GM21447 (cell line): ENCODE measurements around the gene STIMATE.

Source experiments
- ATAC-seq: cut with Tn5 transposase; IDR thresholded peaks from one replicate; pipeline ENCODE4 v1.9.1; 2021; ENCODE audit not compliant: unreplicated experiment

The STIMATE gene

DNA sequence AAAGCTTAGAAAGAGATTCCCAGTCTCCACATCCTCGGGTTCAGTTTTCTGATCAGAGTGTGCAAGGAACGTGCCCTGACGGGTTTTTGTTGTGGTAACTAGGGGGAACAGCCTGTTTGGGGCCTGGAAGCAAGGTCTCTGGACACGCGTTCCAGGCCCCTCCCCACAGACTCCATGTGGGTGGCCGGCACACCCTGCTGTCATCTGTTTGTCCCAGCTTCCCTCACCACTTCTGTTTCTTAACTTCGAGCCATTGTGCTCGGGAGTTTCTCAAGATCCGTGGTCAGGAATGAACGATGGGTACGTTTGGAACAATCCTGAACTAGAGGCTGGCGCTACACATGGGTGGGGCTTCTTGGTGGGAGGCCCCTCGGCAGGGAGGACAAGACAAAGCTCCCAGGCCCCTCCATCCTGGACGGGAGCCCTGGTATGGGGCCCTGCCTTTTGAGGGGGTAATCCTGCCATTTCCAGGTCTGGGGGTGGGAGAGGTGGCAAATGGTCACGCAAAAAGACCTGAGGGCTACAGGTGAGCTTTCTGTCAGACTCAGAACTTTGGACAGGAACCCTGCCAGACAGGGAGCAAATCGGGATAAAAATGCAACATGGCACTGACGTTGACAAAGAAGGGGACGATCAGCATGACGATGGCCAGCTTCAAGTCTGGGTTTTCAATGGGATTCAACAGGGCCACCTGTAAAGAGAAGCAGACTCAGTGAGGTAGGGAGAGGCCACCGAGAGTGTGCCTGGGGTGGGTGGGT, 54.1 kb downstream of the STIMATE start:
- ATAC-seq: no peak

DNA sequence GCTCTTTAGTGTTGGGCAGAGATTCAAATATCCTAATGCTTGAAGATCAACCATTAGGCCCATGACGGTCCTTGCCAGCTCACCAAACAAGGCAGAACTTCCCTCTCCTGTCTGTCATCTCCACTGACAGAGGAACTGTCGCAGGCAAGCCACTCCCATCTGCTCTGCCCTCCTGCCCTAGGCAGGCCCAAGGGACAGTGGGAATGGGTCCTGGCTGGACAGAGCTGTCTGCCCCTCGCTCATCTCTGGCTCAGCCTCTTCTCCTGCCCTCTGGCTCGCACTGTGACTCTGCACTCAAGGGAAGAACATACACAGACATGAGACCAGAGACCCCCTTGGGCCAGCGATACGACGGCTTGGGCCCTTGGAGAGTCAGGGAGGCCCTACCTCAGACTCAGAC, 54.9 kb downstream of the STIMATE start:
- no peak for ATAC-seq

DNA sequence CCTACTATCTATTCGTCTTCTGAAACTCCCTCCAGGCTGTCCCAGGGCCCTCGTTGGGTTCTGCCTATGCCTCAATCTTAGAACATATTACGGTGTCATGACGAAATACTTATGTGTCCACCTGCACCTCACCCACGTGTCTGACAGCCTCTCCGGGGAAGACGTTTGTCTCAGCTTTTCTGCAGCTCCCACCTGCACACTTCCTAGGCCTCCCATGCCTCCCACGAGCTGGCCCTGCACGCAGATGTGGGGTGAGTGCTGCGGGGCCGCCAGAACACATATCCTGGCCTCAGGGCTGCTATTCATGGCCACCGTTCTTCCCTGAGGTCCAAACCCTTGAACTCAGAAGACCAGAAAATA, 55.4 kb downstream of the STIMATE start:
- ATAC-seq: no peak

DNA sequence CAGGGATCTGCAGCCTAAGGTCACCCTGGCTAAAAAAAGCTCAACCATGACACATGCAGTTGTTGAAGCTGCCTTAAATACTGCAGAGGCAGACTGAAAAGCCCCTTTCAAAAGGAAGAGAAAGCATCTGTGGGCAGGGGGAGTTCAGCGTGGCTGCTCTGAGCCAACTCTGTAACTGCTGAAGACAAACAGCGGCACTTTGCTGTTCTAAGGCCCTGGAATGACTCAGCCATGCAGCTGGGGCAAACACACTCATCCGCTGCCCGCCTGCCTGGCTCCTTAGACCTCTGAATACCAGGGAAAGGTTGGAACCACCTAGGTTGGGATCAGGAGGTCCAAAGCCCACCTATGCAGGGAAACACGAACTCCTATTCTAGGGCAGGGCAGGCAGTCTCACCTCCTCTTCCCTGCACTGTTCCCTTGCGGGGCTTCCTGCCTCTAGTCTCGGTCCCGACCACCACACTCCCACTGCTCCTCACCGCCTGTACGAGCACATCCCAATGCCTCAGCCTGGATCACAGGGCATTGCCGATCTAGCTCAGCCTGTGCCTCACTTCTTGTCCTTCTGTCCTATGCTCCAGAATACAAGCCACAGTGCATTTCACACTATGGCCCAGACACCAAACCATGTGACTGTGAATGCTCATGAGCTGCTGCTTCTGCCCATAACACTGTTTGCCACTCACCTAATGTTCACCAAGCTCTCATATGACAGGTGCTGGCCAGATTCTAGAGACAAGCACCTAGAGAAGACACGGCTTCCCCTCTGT, 56.0 kb downstream of the STIMATE start:
- ATAC-seq: no peak

DNA sequence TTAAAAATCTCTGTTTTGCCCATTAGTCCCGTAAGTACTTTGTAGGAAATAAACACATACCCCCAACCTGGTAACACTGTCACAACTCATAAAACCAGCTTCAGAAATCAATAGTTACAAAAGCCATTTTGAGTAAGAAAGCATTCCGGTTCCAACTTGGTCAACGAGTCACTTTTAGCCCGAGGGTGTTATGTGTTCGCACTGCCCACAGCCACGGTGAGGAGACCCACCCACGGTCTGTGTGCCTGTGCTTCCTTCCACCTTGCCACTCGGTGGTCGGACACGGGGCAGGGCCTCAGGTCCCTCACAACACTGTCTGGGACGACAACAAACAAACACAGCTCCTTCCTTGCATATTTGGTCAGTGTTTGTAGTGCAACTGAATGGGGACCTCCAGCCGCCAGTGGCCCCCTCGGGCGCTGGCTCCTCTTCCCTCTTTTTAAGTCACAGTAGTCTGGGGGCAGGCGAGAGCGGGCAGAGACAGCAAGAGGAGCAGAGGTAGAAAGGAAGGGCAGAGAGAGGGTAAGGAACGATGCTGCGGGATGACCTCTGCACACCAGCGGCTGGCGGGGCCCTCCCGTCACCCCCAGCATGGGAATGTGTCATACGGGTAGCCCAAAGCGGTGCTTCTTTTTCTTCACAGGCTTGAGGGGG, 57.3 kb downstream of the STIMATE start:
- ATAC-seq: no peak

DNA sequence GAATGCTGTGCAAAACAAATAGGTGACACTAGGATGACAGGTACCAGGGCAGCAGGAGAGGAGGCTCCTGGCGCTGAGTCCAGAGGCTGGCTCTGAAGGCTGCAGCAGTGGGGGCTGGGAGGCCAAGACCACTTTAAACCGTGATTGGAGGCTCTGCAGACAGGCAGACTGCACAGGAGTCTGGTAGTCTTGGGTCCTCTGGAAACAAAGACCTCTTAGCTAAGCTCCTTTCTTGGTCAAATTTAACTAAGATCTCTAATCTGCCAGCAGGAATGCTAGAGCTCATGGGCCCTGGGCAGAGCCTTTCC, 58.1 kb downstream of the STIMATE start:
- no peak for ATAC-seq

DNA sequence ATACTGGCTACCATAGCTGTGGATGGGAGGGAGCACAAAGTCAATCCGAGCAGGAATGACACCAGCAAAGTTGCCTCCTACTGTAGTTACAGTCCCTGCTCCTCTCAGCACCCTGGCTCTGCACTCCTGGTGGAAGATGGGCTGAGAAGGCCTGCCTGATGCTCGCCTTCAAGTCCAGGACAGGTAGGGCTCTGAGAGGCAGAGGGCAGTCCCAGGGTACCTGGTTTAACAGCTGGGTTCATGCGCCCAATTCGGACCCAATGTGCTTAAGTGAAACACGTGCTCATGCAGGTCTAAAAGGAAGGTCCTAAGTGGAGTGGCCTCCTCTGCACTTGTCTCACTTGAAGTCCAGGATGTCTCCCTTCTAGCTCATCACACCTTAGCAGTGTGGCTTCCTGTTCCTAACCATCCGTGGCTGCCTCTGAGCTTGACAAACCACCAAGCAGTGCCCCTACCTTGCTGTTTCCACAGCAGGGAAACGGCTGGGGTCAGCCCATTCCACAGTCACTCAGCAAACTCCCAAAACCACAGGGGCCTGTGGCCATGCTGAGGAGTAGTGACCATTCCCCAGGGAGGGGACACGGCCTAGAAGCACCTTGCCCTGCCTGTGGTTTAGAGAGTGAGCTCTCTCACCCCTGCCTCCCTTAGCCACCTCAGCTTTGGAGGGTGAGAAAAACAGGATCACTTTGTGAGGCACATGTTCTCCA, 58.6 kb downstream of the STIMATE start:
- ATAC-seq: no peak

DNA sequence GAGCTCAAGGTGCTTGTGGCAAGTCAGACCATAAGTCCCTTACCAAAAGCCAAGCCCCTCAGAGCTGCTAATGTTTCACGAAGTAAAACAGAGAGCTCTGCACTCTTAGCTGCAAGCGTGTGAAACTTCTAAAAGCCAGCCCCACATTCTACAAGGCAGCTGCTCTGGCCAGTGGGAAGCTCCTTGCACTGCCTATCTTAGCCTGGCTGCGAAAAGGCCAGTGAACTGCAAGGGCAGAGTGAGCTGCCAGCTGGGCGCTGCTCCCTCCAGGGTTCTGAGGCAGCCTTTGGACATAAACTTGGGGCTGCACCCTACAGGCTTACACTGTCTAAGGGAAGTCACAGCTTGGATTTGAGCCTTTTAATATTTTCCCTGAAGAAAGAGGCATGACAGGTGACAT, 60.4 kb downstream of the STIMATE start:
- ATAC-seq: no peak

DNA sequence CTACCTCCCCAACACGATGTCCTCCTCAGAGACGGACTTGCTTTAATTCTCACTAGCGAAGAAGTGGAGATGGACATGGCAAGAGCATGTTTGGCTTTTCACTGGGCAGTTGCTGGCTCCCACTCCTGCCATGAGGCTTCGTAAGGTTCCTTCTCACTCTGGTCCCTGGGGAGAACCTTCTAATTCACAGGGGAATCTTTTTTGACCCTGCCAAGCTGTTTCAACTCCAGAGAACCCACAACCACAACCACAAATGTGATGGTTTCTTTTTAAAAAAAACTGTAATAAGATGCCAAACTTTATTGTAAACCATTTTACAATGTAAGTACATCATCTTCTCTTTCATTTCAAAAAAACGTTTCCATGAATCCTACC, 60.9 kb downstream of the STIMATE start:
- ATAC-seq: no peak

DNA sequence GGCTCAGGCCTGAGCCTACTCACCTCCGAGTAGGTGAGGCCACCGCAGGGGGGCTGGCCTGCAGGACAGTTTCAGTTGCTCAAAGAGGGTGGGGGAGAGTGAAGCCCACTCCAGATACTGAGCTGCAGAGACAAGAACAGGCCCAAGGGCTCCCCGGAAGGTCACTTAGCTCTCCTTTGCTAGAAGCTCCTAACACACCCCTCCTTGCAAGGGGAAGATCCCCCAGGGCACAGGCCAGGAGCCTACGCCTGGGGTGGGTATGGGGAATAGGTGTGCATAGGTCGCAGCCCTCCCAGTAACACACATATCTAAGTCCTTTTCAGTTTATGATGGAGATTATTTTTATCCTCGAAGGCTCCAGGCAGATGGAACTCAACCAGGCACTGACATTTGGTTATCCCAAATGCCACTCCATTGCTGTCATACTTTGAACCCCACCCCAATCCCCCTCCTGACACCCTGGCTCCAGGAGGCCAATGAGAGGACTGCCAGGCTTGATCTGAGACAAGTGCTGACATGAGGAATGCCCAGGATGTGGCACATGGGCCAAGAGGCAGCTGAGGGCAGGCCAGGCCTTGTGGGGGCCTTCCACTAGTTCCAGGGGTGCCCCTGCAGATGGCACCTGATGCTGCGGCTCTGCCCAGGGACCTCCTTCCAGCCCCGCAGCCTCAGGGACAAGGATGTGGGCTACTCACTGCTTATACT, 61.4 kb downstream of the STIMATE start:
- ATAC-seq: no peak

DNA sequence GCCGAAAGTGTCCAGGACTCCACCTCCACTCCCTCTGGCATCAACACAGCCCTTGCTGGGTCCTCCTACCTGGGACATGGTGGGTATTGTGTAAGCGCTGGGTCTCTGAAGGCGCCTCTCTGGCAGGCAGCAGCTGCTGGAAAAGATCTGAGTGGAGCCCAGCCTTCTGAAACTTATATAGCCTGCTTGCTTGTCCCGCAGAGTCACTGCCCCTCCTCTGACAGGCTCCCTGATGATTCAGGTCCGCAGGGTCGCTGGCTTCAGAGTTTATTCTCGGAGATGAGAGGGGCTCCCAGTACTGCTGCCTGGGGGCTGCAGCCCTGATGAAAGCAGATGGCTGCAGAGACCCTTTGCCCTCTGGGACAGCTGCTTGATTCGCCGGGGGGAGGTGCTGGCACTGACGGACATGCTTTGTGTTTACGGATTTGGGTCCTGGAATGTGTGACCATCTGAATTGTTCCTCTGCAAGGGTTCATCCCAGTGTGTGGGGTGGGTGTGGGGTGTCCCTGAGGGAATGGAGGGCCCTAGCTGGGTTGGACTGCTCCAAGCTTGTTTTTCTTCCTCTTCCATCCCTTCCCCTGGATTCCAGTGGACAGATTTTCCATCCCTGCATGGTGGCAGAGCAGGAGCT, 62.4 kb downstream of the STIMATE start, which contains the start of gene MUSTN1:
Gene MUSTN1 (minus strand): TSS at position 149 of the 631 bp plus-strand sequence. CDS start 71 bp downstream, at position 78.
- ATAC-seq: no peak

DNA sequence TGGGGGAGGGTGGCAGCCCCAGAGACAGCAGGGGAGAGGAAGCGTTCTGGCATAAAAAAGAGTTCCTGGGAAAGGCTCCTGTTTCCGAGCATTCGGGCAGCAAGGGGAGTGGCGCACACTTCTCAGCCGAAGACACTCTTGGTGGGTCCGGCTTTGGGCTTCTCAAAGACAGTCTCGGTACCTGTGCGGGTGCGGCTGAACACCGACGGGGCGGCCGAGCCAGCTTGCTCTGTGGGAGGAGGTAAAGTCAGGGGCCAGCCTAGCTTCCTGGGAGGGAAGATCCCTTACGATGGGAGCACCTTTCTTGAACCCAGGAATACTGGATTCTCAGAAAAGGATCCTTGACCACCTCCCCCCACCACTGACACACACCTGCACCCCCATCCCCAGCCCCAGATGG, 64.1 kb downstream of the STIMATE start:
- no peak for ATAC-seq

DNA sequence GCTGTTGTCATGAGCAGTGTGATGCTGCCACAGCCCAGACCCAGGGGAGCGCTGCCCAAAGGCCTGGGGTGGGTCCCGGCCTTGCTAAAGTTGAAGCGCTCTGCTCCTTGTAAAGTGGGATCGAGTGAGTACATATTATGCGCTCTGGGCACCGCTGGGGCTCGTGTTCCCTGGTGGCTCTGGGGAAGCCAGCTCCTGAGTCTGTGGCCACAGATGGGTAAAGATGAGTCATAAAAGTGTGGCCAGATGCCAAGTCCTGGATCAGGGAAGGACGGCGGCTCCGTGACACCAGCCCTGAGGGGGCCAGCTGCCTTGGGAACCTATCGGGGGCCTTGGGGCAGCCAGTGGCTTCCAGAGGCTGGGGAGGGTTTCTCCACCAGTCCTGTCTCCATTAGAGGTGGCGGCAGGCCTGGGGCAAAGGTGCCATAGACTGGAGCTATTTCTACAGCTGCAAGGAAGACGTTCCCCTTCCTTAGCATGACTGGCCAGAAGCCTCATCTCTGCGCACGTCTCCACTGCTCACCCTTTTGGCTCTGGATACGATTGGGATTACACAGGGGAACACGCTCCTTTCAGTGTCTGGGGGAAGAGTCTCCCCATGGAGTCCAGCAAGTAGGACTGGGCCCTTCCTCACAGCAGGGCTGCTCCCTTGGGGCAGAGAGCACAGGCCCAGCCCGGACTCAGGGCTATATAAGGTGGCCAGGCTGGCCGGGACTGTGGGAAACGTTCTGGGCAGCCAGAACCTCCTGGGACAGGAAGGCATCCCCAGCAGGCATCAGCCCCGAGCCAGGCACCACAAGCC, 65.6 kb downstream of the STIMATE start:
- no peak for ATAC-seq

DNA sequence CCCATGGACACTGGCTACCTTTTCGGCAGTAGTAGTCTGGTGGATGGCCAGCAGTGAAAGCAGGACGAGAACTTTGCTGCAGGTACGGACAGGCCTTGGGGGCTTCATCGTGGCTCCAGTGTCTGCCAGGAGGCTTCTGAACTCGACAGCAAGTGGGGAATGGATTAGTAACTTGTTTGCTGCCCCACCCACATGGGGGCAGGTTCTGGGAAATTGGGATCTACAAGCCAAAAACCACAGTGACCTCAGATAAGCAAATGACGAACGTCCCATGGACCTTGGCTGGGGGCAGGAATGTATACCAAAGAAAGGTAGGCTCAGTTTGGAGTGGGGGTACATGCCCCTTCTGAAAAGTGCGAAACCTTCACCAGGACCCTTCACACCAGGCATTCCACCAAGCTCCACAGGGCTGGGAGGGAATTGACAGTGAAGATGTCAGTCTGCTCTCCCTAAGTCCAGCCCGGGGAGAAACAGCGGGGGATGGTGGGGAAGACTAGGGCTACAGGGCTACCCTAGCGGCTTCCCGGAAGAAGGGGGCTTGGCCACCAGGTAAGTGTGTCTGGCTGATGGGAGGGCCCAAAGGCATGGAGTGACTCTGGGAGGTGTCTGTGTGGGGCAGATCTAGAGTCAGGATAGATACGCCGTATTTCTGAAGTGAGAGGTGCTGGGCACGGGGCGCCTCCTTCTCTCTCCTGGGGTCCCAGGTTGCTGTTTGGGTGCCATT, 66.7 kb downstream of the STIMATE start, which contains the start of gene ITIH4:
Gene ITIH4 (minus strand): TSS at position 138 of the 724 bp plus-strand sequence. CDS start 30 bp downstream, at position 108.
- ATAC-seq: no peak

DNA sequence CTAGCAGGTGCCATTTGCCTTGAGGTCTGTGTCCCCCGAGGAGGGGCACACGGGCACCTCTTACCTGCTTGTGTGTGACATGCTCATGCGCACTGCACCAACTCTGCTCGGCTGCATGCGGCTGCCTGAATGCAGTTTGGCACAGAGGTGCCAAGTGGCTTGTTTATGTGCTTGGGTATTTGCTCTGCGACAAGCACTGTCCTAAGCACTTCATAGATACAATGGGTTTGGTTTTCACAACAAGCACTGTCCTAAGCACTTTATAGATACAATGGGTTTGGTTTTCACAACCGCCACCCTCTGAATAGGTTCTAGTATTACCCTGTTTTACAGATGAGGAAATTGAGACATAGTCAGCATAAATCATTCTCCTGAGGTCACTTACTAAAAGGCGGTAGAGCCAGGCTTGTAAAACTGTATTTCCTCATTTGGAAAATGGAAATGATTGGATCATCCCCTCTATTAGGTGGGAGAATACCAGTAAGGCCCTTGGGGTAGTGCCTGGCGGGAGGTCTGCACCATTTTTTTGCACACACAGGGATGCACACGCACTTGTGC, 67.4 kb downstream of the STIMATE start:
- no peak for ATAC-seq

DNA sequence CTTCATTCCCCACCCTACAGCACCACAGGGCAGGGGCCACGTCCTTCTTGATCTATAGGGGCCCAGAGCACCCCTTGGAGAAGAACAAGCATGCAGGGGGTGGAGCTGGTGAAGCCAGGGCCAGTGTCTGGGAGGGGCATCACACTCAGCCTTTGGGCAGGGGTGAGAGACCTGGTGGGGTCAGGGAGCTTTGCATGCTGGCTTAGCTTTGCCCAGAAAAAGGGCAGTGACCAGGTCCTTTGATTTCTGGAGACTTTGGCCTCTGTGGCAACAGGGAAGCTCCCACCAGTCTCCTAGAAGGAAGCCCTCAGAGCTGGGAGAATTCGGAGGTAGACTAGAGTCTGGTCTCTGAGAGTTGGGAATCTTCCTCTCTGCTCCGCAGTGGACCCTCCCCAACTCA, 67.9 kb downstream of the STIMATE start:
- no peak for ATAC-seq

DNA sequence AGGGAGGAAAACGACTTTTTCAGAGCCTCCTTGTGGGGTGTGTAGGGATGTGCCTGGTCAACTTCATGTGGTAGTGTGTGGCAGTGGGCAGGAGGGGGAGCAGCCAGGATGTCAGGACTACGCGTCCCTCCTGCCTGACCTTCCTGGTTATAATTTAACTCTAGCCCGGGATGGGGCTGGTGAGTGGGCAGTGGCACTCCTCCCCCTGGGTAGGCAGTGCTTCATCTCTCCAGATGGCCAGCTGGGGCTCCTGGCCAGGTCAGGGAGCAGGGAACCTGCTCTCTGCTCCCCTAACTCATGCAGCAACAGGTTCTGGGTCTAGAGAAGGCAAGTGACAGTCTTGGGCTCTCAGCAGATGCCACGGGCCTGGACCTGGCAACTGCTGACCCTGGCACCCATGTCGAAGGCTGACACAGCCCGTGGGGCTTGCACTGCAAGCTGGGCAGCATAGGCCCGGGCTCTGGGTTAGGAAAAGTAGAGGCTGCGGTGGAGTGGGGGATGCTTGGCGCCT, 69.4 kb downstream of the STIMATE start:
- ATAC-seq: no peak

DNA sequence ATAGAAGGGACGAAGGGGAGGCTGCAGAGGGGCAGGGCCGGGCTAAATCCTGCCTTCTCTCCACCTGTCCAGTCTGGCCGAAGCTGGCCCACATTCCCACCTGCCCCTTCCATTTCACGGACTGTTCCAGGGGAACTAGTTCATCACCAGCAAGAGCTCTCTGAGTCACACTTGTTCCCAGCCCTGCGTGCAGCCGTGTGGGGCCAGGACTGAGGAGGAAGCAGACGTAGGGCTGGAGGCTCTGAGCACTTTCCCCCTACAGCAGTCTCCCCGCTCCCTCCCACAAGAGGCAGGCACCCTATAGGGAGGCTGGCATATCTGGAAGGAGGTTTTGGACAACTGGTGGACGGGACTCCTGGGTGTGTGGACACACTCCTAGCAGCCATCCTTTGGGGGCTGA, 69.9 kb downstream of the STIMATE start:
- ATAC-seq: no peak
